Lower leg skin (tissue), 4 donors: Measurements from ENCODE around the gene TTLL3. TPM values are rescaled to one million over a fixed set of nuclear protein-coding genes. Genes with fewer than 3 reads are reported as not detected.

Experiments
- DNase-seq, 2 donors: peaks; one replicate each; pipeline ENCODE4 v3.0.0-alpha.2; 2019; ENCODE audit warnings: low spot score in 2 of 2
- H3K4me3 ChIP-seq: fragments of 200-600 bp; sonication (generic); 2 replicates; pipeline ENCODE4 v1.5.1; 2017; ENCODE audit warnings: mild to moderate bottlenecking, low read depth; ENCODE audit not compliant: poor library complexity, severe bottlenecking
- CTCF ChIP-seq, 3 donors: fragments of 450-650 bp; IDR thresholded peaks; one replicate each; pipeline ENCODE4 v1.5.1; 2016; ENCODE audit warnings: antibody characterized with exemption in 3 of 3, mild to moderate bottlenecking in 3 of 3, moderate library complexity in 2 of 3
- POLR2A ChIP-seq, 2 donors: fragments of 450-650 bp; IDR thresholded peaks; one replicate each; pipeline ENCODE4 v1.6.1; 2016 to 2017; ENCODE audit warnings: antibody characterized with exemption in 2 of 2, mild to moderate bottlenecking in 1 of 2, moderate library complexity in 1 of 2
- WGBS, 2 donors: methylation state at CpG; one replicate each; pipeline ENCODE4 v1.1.5; 2018; 5-methylcytosine and 5-hydroxymethylcytosine counted together
- intact Hi-C: fragments of 100-400 bp; cut with DNase I; formaldehyde crosslinking; loops from one replicate; pipeline ENCODE4 v1.15.0; 2023; ENCODE audit warnings: low total_unique reads
- total RNA-seq, 4 donors: library from RNA; depleted of rRNA; stranded (reverse); fragments of >200 nt; gene quantifications; one replicate each; pipeline ENCODE4 v1.1.0, GENCODE V29; 2016

The TTLL3 gene
- total RNA-seq, 4 donors from 2014 or later: 34.9 to 93.9 (median 54.3) TPM

DNA sequence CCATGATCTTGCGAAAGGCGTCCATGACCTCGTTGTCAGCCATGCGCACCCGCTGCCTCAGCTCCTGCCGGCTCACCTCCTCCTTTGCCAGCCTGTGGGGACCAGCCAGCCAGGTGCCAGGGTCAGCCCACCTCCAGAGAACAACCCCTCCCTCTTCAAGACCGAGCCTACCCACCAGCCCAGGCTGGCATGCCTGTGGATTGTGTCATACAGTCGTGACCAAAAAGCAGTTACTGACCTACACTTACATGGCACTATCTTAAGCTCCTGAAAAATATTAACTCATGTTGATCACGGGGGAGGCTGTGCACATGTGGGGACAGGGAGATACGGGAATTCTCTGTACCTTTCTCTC, 29.6 kb upstream of the TTLL3 start:
- TF ChIP-seq CTCF (IDR thresholded peaks at IDR 0.05): no peak
- TF ChIP-seq POLR2A (IDR thresholded peaks at IDR 0.05): no peak
- no peak overlapping the region for H3K4me3 ChIP-seq
- no peak for DNase-seq
- intact Hi-C loops: no loop called here
- 77 to 87% methylated on average over 10 of the region's 10 CpGs for WGBS, 2 donors

DNA sequence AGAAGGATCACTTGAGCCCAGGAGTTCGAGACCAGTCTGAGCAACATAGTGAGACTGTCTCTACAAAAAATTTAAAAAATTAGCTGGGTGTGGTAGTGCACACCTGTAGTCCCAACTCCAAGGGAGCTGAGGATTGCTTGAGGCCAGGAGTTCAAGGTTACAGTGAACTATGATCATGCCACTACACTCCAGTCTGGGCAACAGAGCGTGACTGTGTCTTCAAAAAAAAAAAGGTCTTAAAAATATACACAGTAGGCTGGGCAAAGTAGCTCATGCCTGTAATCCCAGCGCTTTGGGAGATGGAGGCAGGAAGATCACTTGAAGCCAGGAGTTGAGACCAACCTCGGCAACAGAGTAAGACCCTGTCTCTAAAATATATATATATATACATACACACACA, 29.2 kb upstream of the TTLL3 start:
- no peak for DNase-seq
- no peak overlapping the region for H3K4me3 ChIP-seq
- WGBS, 2 donors: 90 to 93% methylated on average over 4 of the region's 4 CpGs
- no peak for TF ChIP-seq CTCF (IDR thresholded peaks at IDR 0.05)
- no peak for TF ChIP-seq POLR2A (IDR thresholded peaks at IDR 0.05)
- intact Hi-C loops: no loop called here

GRCh38 chr3:9781551-9781950, 28.5 kb upstream of the TTLL3 start:
- no peak overlapping the region for H3K4me3 ChIP-seq
- 67 to 76% methylated on average over 1 of the region's 1 CpG for WGBS, 2 donors

DNA sequence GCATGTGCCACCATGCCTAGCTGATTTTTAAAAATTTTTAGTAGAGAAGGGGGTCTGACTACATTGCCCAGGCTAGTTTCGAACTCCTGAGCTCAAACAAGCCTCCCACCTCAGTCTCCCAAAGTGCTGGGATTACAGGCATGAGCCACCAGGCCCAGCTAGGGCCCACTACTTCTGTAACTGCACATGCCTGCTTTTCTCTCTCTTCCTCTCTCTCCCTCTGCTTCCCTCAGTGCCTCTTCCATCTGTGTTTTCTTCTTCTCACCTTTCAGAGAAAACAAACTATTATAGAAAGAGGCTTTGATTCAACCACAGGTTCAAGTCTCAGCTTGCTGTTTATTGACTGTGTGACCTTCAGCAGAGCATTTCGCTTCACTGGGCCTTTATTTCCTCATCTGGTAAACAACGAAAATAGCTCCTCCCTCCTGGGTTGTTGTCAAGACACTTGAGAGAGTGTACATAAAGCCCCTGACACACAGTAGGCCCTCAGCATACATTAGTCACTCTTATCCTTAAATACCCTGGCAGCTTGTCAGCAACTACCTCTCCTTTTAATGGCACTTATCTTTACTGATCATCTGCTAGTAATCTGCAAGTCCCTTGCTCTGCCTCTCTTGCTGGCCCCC, 28.0 kb upstream of the TTLL3 start:
- WGBS, 2 donors: 72 to 73% methylated on average over 3 of the region's 3 CpGs
- TF ChIP-seq POLR2A (IDR thresholded peaks at IDR 0.05): no peak
- no peak for TF ChIP-seq CTCF (IDR thresholded peaks at IDR 0.05)
- no peak overlapping the region for H3K4me3 ChIP-seq
- no peak for DNase-seq
- intact Hi-C loops: no loop called here

More at GRCh38 chr3:9781551-9781950, 28.5 kb upstream of the TTLL3 start:
- DNase-seq: no peak
- intact Hi-C loops: no loop called here
- TF ChIP-seq POLR2A (IDR thresholded peaks at IDR 0.05) (no peak), CTCF (IDR thresholded peaks at IDR 0.05) (no peak)

DNA sequence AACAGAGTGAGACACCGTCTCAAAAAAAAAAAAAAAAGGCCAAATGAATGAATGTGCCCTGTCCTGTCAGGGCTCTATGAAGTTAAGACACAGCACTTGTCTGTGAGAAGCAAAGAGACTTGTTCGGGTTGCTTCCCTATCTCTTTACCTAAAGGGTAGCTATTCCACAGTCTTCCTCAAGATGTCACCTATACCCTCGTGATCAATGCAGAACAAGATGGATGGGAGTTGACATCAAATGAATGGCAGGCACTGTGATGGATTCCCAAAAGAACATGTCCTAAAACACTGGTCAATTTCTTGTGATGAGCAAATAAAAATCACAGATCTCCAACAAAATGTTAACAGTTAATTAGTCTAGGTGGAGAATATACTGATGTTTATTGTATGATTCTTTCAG, 27.3 kb upstream of the TTLL3 start:
- TF ChIP-seq POLR2A (IDR thresholded peaks at IDR 0.05) (no peak), CTCF (IDR thresholded peaks at IDR 0.05) (no peak)
- intact Hi-C loops: no loop called here
- no peak overlapping the region for H3K4me3 ChIP-seq
- WGBS, 2 donors: 30 to 44% methylated on average over 3 of the region's 3 CpGs
- no peak for DNase-seq

GRCh38 chr3:9783954-9784353, 26.1 kb upstream of the TTLL3 start:
- TF ChIP-seq POLR2A (IDR thresholded peaks at IDR 0.05): no peak
- no peak for TF ChIP-seq CTCF (IDR thresholded peaks at IDR 0.05)

More at GRCh38 chr3:9783954-9784353, 26.1 kb upstream of the TTLL3 start:
- no peak overlapping the region for H3K4me3 ChIP-seq
- intact Hi-C loops: no loop called here
- DNase-seq: no peak
- whole genome bisulfite sequencing, 2 donors: 94 to 97% methylated on average over 14 of the region's 14 CpGs
